Hematopoietic multipotent progenitor cell treated with erythropoietin and hydrocortisone succinate and interleukin-3 and kit ligand, for 8 days (in vitro differentiated cells): ENCODE data around the gene TFAP2B.

Experiments
- DNase-seq: peaks from one replicate; pipeline ENCODE4 v3.0.0-alpha.2; 2015

TFAP2B gene

GRCh38 chr6:50818673-50819072 is at the start of gene TFAP2B:
TSS of gene TFAP2B (plus strand) at chr6:50818871. CDS start at chr6:50818892, 21 bp downstream.
- DNase-seq = no peak

DNA sequence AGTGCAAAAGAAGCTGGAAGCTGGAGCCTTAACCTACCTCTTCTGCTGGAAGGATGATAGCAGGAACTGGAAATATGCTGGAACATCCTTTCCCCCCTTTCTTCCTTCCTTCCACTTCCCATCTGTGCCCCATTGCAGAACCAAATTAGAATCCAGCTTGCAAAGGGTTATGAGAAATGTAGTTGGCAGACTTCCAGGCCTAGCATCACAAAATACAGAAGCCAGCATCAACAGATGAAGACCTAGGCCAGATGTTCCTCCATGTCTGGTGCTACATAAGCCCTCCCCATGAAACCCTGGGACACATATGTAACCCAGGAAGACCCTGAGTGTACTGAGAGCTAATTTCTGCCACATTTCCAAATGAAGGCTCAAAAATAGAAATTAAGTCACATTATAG is 40.0 kb upstream of the TFAP2B start:
- DNase-seq = no peak

DNA sequence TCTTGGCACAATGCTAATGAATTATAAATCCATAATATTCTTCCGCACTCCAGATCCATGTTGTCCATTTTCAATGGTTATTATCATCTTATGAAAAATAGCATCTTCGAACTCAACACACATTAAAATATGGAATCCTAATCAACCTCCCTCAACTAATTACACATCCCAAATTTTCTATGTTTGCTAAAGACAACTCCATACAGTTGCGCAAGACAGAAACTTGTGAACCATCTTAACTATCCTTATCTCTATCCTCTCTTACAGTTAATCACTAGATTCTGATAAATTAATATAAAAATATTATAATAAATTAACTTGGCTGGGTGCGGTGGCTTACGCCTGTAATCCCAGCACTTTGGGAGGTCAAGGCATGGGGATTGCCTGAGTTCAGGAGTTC is 38.3 kb upstream of the TFAP2B start:
- no peak for DNase-seq

- DNase-seq = no peak
Measured at GRCh38 chr6:50785921-50786320, 32.8 kb upstream of the TFAP2B start.

DNA sequence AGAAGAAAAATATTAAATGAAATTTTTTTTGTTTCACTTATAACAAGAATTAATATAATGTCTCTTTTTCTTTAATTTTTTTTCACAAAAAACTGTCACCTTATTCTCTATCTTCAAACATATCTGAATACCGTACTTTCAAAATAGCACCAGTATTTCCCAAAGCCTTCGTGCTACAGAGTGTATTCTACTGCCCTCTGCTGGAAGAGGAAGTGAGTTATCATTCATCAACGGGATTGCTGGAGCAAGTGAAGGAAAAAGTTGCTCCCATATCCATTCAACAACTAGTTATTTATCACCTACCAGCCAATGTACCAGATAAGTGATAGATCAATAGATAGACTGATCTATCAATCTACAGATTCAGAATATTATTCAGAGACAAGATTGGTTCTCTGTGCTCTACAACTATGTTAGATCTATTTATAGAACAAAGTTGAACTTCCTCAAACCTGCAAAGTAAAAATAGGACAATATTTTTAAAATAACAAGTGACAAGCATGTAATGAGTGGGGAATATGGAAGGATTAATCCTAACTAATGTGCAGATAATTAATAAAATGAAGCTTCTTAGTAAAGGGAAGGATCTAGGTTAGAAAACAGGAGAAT is 26.7 kb upstream of the TFAP2B start:
- DNase-seq = peak; percentile 52

GRCh38 chr6:50792771-50793170 is 25.9 kb upstream of the TFAP2B start:
- DNase-seq = no peak

DNA sequence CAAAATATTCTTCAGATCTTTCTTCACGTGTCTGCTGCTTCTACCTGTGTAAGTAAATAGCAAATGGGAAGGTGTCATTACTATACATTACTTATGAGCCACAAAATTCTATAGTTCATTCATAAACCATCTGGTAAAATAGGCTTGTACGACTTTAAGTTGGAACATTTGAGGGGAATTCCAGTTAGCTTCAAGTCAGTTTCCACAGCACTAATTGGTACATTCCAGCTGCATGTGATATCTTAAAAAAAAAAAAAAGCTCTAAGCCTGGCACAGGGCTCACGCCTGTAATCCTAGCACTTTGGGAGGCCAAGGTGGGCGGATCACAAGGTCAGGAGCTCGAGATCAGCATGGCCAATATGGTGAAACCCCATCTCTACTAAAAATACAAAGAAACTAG is 23.1 kb upstream of the TFAP2B start:
- no peak for DNase-seq

- no peak for DNase-seq
Measured at GRCh38 chr6:50804283-50804682, 14.4 kb upstream of the TFAP2B start.

DNA sequence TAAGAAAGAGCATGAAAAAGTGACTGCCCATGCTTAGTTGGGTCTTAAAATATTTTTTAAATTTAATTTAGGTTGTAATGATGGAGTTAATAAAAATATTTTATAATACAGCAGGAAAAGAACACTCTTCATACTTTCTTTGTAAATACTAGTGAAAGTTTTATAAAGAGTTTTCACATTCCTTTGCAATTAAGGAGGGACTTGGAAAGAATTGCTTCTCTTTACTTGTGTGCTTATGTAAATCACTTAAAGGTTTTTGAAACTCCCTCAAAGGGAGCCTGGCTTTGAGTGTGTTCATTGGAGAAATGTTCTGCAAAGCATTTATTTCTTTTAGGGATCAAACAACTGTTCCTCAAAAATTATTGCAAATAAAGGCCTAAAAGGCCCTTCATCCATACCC is 11.6 kb upstream of the TFAP2B start:
- no peak for DNase-seq

DNA sequence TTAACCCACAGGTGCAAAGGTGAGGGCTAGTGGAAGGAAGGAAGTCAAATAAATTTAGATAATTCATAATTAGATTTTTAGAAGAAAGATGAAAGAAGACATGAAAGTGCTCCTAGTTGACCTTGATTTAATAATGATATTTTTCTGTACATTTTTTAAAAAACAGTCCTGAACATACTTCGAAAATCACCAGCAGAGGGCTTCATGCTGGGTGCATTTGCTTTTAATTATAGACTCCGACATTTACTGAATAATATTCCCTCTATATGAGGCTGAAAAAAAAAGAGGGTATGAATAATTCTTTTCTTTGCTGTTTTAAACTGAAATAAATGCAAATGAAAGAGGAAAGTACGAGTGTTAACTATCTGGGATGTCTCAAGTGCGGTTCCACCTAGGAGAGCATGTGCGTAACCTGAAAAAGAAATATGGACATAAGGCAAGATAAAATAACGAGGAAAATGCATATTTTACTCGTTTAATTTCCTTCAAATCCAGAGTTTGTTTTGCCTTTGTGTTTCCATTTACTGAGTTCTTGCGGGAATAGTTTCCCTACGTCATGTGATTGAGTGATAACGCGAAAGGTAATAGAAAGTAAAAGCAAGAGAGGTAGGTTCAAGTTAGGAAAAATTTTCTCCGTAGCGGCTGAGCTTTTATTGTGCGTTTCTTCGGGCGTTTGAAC is 3.1 kb upstream of the TFAP2B start:
- DNase-seq = peak; percentile 32

- DNase-seq = peak; percentile 79
Measured at GRCh38 chr6:50816115-50816675, 2.5 kb upstream of the TFAP2B start.

DNA sequence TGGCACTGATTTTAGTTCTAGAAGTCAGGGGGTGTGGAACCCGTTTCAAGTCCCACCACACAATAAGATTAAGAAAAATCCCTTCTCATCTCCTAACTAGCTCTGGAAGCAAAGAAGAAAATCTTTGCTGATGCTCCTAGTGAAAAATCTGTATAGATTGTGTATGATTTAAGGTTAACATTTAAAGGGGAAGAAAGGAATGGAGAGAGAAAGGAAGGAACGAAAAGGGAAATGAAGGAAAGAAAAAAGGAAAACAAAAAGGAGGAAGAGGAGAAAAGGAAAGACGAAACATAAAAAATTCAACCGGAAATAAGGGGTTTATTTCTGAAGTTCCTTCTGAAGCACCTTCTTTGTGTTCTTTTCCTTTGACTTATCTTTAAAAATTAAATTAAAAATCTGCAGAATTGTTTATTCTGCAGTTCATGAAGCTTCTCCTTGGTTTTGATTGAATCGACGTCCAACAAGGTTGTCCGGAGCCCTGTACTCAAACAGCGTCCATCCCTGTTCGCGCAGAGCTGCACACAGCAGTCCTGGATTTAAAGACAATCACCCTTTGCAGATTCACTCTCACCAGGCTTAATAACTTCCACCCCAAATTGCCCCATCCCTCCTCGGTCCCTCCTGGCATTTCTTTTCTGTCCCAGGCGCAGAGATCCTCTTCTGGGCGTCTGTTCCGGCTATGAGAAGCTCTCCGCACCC is 1.6 kb upstream of the TFAP2B start:
- DNase-seq = no peak

GRCh38 chr6:50817646-50817950 is 1.1 kb upstream of the TFAP2B start:
- no peak for DNase-seq

DNA sequence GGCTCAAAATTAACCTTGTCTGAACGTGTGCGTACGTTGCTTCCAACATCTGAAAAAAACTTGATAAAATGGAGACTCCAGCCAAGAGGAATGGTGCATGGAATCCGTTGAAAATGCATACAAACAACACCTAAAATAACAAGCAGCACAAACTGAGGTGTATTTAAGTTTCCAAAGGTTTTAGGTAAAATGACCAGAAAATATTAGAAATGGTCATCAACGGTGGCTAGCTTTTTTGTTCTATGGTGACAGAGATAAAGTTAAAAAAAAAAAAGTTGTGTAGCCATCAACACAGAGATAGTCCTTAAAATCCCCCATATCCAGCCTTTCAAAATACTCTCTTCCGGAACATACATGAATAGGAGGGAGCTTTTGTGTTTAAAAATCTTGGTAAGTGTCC is 651 bp upstream of the TFAP2B start:
- no peak for DNase-seq

DNA sequence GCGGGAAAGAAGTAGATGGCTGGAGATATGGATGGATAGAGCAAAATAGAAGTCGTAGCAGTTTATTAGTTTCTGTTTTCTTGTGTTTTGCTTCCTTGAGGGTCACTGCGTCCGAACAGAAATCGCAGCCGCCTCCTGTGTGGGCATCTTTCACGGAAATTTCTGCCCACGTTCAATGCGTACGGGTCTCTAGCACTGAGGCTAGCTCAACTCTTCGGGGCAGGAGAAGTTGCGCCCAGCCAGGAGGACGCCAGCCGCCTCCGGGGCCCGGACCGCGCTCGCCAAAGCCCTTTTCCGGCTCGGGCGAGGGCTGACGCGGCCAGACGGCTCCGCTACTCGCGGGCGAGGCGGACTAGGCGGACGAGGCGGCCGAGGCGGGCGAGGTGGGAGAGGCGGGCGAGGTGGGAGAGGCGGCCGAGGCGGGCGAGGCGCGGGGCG is 814 bp downstream of the TFAP2B start:
- no peak for DNase-seq

GRCh38 chr6:50819904-50820868 is 1.5 kb downstream of the TFAP2B start:
- no peak for DNase-seq

DNA sequence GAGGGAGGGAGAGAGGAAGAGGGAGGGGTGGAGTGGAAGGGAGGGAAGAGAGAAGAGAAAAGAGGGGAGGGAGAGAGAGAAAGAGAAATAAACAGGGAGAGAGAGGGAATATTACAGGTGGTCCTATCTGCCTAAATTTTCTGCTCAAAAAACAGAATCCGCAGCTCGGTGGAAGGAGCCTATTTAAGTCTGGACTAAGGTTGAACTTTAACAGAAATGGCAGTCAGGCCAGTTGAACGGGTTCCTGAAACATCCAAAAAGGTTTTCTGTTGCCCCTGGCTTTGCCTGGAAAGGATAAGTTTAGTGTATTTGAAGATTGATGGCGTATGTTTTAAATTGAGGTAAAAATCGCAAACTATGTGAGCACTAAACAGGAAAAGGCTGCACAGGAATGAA is 2.2 kb downstream of the TFAP2B start:
- no peak for DNase-seq

DNA sequence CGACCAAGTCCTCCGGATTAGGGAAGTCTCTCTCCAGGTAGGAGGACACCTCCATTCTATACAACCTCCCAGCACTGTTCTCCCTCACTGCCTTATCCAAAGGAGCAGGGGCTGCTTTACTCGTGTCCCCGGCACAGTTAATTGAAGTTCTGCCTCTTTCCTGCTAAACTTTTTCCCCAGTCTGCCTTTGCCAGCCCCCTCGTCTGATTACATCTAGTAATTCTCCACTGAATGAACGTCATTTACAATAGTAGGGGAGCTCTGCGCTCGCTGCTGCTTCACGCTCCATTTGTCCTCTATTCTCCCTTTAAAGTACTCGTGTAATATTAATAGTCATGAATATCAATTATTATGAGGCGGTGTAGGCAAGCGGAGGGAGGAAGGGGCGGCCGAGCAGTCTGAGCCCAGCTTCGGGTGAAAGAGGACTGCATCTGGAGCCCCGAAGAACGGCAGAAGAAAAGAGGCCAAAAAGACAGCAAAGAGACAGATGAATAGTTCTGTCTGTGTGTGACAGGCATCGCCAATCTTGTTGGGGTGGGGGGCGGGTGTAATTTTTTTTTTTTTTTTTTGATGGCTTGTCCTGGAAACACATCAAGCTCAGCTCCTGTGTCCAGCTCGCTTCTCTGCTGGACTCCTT is 2.9 kb downstream of the TFAP2B start:
- no peak for DNase-seq

DNA sequence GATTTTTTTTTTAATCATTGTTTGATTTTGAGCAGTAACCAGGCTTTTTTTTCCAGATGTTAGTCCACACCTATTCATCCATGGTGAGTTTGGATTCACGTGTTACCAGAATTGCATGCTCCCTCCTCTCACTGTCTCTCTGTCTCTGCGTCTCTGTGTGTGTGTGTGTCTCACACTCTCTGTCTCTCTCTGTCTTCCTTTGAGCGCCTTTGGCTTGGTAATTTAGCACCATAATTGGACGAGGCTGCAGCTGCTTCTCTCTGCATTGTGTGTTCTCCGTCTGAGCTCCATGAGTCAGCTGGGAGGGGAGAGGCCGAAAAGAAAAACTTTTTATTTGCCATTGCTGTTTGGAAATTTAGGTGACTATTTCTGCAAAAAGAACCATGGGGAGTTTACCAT is 3.4 kb downstream of the TFAP2B start:
- DNase-seq = no peak

- no peak for DNase-seq
Measured at GRCh38 chr6:50823094-50823920, 4.6 kb downstream of the TFAP2B start.

DNA sequence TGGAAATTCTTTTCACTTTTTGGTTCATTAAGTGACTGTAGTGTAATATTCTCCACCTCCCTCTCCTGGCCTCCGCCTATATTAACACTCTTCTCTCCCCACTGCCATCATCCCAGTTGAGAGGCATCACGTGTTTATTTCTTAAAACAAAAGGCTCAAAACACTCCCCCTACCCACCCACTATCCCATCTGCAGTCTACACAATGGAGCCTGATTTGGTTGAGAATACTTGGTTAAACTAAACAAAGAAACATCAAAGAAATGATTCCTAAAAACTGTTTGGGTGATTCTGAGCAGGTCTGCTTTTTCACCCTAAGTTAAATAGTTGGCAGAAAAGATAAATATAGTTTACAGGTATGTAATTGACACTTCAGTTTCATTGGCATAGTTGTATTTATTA is 5.9 kb downstream of the TFAP2B start:
- DNase-seq = no peak
